ENCODE data around the gene LZTR1.

The LZTR1 gene

GRCh38 chr22:21016644-21017420 is 34.7 kb downstream of the LZTR1 start:
- DNase-seq, result no peak

GRCh38 chr22:21018314-21018713 is 36.2 kb downstream of the LZTR1 start:
- DNase-seq, result no peak

GRCh38 chr22:21020802-21021429 is 38.8 kb downstream of the LZTR1 start:
- peak in 1 of 5 experiments; percentile 16 for DNase-seq

- DNase-seq, result no peak
Measured at GRCh38 chr22:21022507-21022906, 40.4 kb downstream of the LZTR1 start.

- DNase-seq, result no peak
Measured at GRCh38 chr22:21022955-21023614, 41.0 kb downstream of the LZTR1 start.

GRCh38 chr22:21025266-21025665 is 43.2 kb downstream of the LZTR1 start:
- DNase-seq, result peak in 1 of 5 experiments; percentile 45

- no peak for DNase-seq
Measured at GRCh38 chr22:21025763-21026755, 44.0 kb downstream of the LZTR1 start.

- no peak for DNase-seq
Measured at GRCh38 chr22:21026783-21027692, 44.9 kb downstream of the LZTR1 start.

- no peak for DNase-seq
Measured at GRCh38 chr22:21028277-21029251, 46.5 kb downstream of the LZTR1 start.

- DNase-seq, result no peak
Measured at GRCh38 chr22:21029486-21030025, 47.5 kb downstream of the LZTR1 start.

- no peak for DNase-seq
Measured at GRCh38 chr22:21030032-21030431, 47.9 kb downstream of the LZTR1 start.

GRCh38 chr22:21030621-21031544 is 48.8 kb downstream of the LZTR1 start:
- no peak for DNase-seq

GRCh38 chr22:21031545-21032036 is 49.5 kb downstream of the LZTR1 start:
- DNase-seq, result no peak

- no peak for DNase-seq
Measured at GRCh38 chr22:21032037-21032867, 50.2 kb downstream of the LZTR1 start, which contains the start of gene SLC7A4. Gene SLC7A4 (minus strand): TSS chr22:21032561. CDS start chr22:21031812, 749 bp downstream.

GRCh38 chr22:21032868-21033688 is 51.0 kb downstream of the LZTR1 start:
- no peak for DNase-seq

- peak in 1 of 5 experiments; percentile 18 for DNase-seq
Measured at GRCh38 chr22:21033895-21034294, 51.8 kb downstream of the LZTR1 start.

All from T-helper 2 cell (primary cell).